Loucy (cell line): ENCODE measurements around the gene CYP17A1.

ENCODE experiments used
- EZH2phosphoT487 ChIP-seq: fragments of 200-600 bp; IDR thresholded peaks from 2 replicates; pipeline ENCODE4 v1.6.1; 2018; ENCODE audit warnings: antibody characterized with exemption, mild to moderate bottlenecking, moderate library complexity, borderline replicate concordance
- TF ChIP-seq, protein P1 (sequence below): fragments of 200-600 bp; sonication (generic); conservative IDR thresholded peaks from 2 replicates; pipeline ENCODE4 v1.5.1; 2014; ENCODE audit warnings: mild to moderate bottlenecking, antibody characterized with exemption, low read length

DNA sequence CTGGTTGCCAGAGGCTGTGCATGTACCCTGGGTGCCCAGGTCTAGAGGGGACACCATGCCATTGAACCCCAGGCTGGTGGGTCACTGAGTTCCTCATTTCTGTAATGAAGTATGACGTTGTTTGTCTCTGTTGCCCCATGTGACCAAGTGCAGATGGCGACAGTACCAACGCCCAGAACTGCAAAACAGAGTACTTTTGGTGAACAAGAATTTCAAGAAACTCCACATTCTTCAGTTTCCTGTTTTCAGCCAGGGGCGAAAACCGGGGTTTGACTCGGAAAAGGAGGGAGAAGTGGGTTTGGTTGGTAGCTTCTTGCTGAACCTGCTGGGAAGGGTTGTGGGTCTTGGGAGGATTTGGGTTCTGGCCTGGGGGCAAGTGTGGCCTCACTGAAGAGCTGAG, 18.2 kb downstream of the CYP17A1 start:
- TF ChIP-seq, protein P1, sequence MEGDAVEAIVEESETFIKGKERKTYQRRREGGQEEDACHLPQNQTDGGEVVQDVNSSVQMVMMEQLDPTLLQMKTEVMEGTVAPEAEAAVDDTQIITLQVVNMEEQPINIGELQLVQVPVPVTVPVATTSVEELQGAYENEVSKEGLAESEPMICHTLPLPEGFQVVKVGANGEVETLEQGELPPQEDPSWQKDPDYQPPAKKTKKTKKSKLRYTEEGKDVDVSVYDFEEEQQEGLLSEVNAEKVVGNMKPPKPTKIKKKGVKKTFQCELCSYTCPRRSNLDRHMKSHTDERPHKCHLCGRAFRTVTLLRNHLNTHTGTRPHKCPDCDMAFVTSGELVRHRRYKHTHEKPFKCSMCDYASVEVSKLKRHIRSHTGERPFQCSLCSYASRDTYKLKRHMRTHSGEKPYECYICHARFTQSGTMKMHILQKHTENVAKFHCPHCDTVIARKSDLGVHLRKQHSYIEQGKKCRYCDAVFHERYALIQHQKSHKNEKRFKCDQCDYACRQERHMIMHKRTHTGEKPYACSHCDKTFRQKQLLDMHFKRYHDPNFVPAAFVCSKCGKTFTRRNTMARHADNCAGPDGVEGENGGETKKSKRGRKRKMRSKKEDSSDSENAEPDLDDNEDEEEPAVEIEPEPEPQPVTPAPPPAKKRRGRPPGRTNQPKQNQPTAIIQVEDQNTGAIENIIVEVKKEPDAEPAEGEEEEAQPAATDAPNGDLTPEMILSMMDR, result no peak
- TF ChIP-seq EZH2phosphoT487, result no peak
